ENCODE results near the gene DOCK4. TPM values are rescaled to one million over a fixed set of nuclear protein-coding genes. Genes with fewer than 3 reads are reported as not detected.

DOCK4 gene
- total RNA-seq, 1 donor from 2014 or later: 43.0 TPM

DNA sequence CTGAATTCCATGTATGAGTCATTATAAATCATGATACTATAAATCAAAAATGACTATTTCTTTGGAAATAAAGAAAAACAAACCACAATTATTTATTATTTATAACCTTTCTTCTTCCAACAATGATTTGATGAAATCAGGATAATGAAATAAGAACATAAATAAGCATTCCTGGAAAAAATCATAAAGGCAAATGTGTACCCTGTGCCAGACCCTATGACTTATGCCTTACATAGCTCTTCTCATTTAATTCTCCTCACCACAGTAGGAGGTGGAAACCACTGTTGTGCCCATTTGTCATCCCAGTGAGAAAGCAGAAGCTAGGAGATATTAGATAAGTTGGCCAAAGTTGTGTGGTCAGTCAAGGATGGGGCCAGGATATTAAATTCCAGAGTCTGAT lies 255.1 kb downstream of the DOCK4 start:
- H3K4me1 Mint-ChIP-seq (ENCODE audit: low read depth): peaks cover 51% of the 10 kb centered on the region
- H3K27ac Mint-ChIP-seq (ENCODE audit: unreplicated experiment): no peak overlapping the region
- H3K36me3 Mint-ChIP-seq (ENCODE audit: low read depth): peaks cover 6% of the 10 kb centered on the region
- H3K4me3 Mint-ChIP-seq (ENCODE audit: unreplicated experiment): no peak overlapping the region
- no peak for TF ChIP-seq CTCF (IDR thresholded peaks at IDR 0.05)
- no peak for DNase-seq (ENCODE audit: low spot score)
- H3K9me3 Mint-ChIP-seq (ENCODE audit: low read depth): no peaks in the 10 kb centered on the region
- no peaks in the 10 kb centered on the region for H3K27me3 Mint-ChIP-seq (ENCODE audit: low read depth)

DNA sequence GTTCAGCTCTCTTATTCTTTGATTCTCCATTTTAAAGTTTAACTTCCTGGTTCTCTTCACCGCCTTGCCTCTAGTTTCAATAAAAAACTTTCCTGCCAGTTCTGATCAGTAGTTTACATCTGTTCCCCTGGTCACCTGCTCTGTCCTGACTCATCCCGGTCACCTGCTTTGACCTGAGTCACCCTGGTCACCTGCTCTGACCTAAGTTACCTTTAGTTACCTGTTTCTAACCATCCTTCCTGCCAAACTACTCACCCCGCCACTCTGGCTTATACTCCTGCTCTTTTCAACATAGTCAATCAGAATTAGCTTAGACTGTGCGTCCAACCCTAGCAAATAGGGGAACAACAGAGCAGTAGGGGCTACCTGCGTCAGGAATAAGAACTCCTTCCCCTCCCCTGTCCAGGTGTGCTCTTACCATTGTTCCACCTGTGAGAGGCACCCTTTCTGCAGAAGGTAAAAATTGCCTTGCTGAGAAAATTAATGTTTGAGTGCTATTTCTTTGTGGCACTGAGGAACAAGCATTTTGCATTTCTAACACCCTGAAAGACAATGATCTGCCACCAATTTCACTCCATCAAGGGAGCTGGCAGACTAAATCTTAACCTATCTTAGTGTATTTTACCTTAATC lies 263.6 kb downstream of the DOCK4 start:
- Mint-ChIP-seq H3K36me3 (ENCODE audit: low read depth) (peaks cover 34% of the 10 kb centered on the region), H3K9me3 (ENCODE audit: low read depth) (peaks cover 12% of the 10 kb centered on the region), H3K4me3 (ENCODE audit: unreplicated experiment) (no peak overlapping the region), H3K4me1 (ENCODE audit: low read depth) (peaks cover 22% of the 10 kb centered on the region), H3K27me3 (ENCODE audit: low read depth) (no peaks in the 10 kb centered on the region), H3K27ac (ENCODE audit: unreplicated experiment) (no peak overlapping the region)
- no peak for DNase-seq (ENCODE audit: low spot score)
- TF ChIP-seq CTCF (IDR thresholded peaks at IDR 0.05): no peak

DNA sequence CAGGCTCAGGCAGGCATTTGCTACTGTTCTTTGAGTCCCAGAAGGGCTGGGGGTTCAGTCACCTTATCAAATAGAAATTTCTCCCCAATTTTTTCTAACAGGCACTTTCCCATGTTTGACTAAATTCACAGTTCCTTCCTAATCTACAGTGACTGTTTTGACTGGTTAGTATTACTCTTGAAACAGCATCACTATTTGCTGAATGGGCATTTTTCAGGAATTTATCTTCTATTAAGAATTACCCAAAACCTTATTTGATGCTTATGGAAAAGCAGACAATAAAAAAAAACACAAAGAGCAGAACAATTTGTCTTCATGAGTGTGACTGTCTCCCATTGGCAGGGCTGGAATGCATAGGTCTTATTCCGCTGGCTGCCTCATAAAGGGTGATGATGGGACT lies 269.0 kb downstream of the DOCK4 start:
- Mint-ChIP-seq H3K9me3 (ENCODE audit: low read depth) (peaks cover 5% of the 10 kb centered on the region), H3K27ac (ENCODE audit: unreplicated experiment) (no peak overlapping the region), H3K27me3 (ENCODE audit: low read depth) (no peaks in the 10 kb centered on the region), H3K4me1 (ENCODE audit: low read depth) (peaks cover 6% of the 10 kb centered on the region), H3K4me3 (ENCODE audit: unreplicated experiment) (no peak overlapping the region), H3K36me3 (ENCODE audit: low read depth) (peaks cover 37% of the 10 kb centered on the region)
- no peak for DNase-seq (ENCODE audit: low spot score)
- no peak for TF ChIP-seq CTCF (IDR thresholded peaks at IDR 0.05)

GRCh38 chr7:111933609-111934008 lies 272.6 kb downstream of the DOCK4 start:
- no peak for TF ChIP-seq CTCF (IDR thresholded peaks at IDR 0.05)
- H3K4me3 Mint-ChIP-seq (ENCODE audit: unreplicated experiment): no peak overlapping the region
- no peak for DNase-seq (ENCODE audit: low spot score)
- H3K27me3 Mint-ChIP-seq (ENCODE audit: low read depth): no peaks in the 10 kb centered on the region
- H3K36me3 Mint-ChIP-seq (ENCODE audit: low read depth): peaks cover 31% of the 10 kb centered on the region
- no peak overlapping the region for H3K27ac Mint-ChIP-seq (ENCODE audit: unreplicated experiment)
- no peaks in the 10 kb centered on the region for H3K9me3 Mint-ChIP-seq (ENCODE audit: low read depth)
- peaks cover 2% of the 10 kb centered on the region for H3K4me1 Mint-ChIP-seq (ENCODE audit: low read depth)

GRCh38 chr7:111931958-111932357 lies 274.2 kb downstream of the DOCK4 start:
- Mint-ChIP-seq H3K27me3 (ENCODE audit: low read depth) (no peaks in the 10 kb centered on the region), H3K9me3 (ENCODE audit: low read depth) (no peaks in the 10 kb centered on the region), H3K4me3 (ENCODE audit: unreplicated experiment) (no peak overlapping the region), H3K4me1 (ENCODE audit: low read depth) (peaks cover 2% of the 10 kb centered on the region), H3K27ac (ENCODE audit: unreplicated experiment) (no peak overlapping the region), H3K36me3 (ENCODE audit: low read depth) (peaks cover 19% of the 10 kb centered on the region)
- DNase-seq (ENCODE audit: low spot score): no peak
- no peak for TF ChIP-seq CTCF (IDR thresholded peaks at IDR 0.05)
